DOHH2 (cell line): ENCODE measurements around the gene ANKRD30A.

Experiments used
- CTCF ChIP-seq: fragments of 200-600 bp; sonication (generic); IDR thresholded peaks from one replicate; pipeline ENCODE4 v1.5.1; 2014; ENCODE audit warnings: antibody characterized with exemption, mild to moderate bottlenecking, low read depth, low read length; ENCODE audit not compliant: poor library complexity, severe bottlenecking
- EZH2phosphoT487 ChIP-seq: fragments of 200-600 bp; sonication (generic); IDR thresholded peaks from 2 replicates; pipeline ENCODE4 v1.6.1; 2017; ENCODE audit warnings: borderline replicate concordance, mild to moderate bottlenecking, antibody characterized with exemption, low read length, moderate library complexity, mixed read lengths

- TF ChIP-seq CTCF, result no peak
- TF ChIP-seq EZH2phosphoT487, result no peak
Observed at GRCh38 chr10:37390926-37391325, 265.5 kb downstream of the ANKRD30A start.
